Endothelial cell of umbilical vein (primary cell): ENCODE results near the gene PLCG2.

ENCODE experiments used
- CTCF ChIP-seq, 2 donors: IDR thresholded peaks; 1 replicate in 1 of 2; 2 replicates in 1 of 2; pipeline ENCODE4 v1.5.1; 2011; ENCODE audit warnings: low read length in 2 of 2, mild to moderate bottlenecking in 2 of 2, moderate library complexity in 2 of 2, control low read depth in 1 of 2, inconsistent platforms in 1 of 2, low read depth in 1 of 2; ENCODE audit not compliant: insufficient read depth in 1 of 2; ENCODE audit errors: extremely low read depth in 1 of 2
- EZH2 ChIP-seq: IDR thresholded peaks from 2 replicates; pipeline ENCODE4 v1.6.1; 2012; ENCODE audit warnings: borderline replicate concordance, low read depth, mild to moderate bottlenecking, moderate library complexity, low read length, inconsistent platforms; ENCODE audit not compliant: severe bottlenecking
- FOS ChIP-seq: IDR thresholded peaks from 2 replicates; pipeline ENCODE4 v1.6.1; 2011; ENCODE audit warnings: mild to moderate bottlenecking, low read length, moderate library complexity, borderline replicate concordance; ENCODE audit not compliant: insufficient read depth
- GATA2 ChIP-seq: IDR thresholded peaks from 2 replicates; pipeline ENCODE4 v1.7.0; 2011; ENCODE audit warnings: low read depth, mild to moderate bottlenecking, moderate library complexity, mixed read lengths, low read length; ENCODE audit not compliant: insufficient read length, insufficient read depth
- JUN ChIP-seq: IDR thresholded peaks from 2 replicates; pipeline ENCODE4 v1.6.1; 2011; ENCODE audit warnings: borderline replicate concordance, low read depth; ENCODE audit not compliant: insufficient read length, insufficient read depth
- POLR2A ChIP-seq: IDR thresholded peaks from 2 replicates; pipeline ENCODE4 v1.6.1; 2012; ENCODE audit warnings: low read depth, mild to moderate bottlenecking, control low read depth, low read length
- POLR2AphosphoS5 ChIP-seq: IDR thresholded peaks from 2 replicates; pipeline ENCODE4 v1.6.1; 2012; ENCODE audit warnings: low read depth, mild to moderate bottlenecking, control low read depth, low read length, moderate library complexity; ENCODE audit not compliant: insufficient read depth

- TF ChIP-seq GATA2 = no peak
- no peak for TF ChIP-seq POLR2AphosphoS5
- TF ChIP-seq POLR2A = no peak
- TF ChIP-seq JUN = no peak
- TF ChIP-seq CTCF (IDR thresholded peaks at IDR 0.05; ENCODE audit: extremely low read depth in 1 of 2, insufficient read depth in 1 of 2, low read depth in 1 of 2, low read length in 2 of 2) = no peak
- no peak for TF ChIP-seq EZH2
- no peak for TF ChIP-seq FOS
These were observed 101.7 kb downstream of the PLCG2 start for GRCh38 chr16:81880816-81881215.
